K562 (cell line): ENCODE data around the gene PNMA8A. TPM values are rescaled to one million over a fixed set of nuclear protein-coding genes. Genes with fewer than 3 reads are reported as not detected.

Experiments
- ATAC-seq: fragments of 200-7000 bp; cut with Tn5 transposase; 3 replicates; pipeline ENCODE4 v1.9.1; 2020; ENCODE audit warnings: moderate library complexity
- BruUV-seq: library from RNA; stranded (reverse); fragments of 400-500 nt; replicated peaks from 2 replicates; lab custom pipeline; 2021; lab: Mats Ljungman, UMichigan
- CTCF ChIA-PET: fragments of 300-600 bp; formaldehyde crosslinking; extraction: SDS; loops from one replicate; lab custom pipeline; 2021; ENCODE audit warnings: low intra/inter-chr PET ratio; lab: Yijun Ruan, JAX
- POLR2A ChIA-PET: fragments of 300-600, 350-650 bp; sonication (Branson Sonifier 250); formaldehyde crosslinking; extraction: SDS; loops from one replicate; lab custom pipeline; 2021; ENCODE audit warnings: antibody characterized with exemption, inconsistent platforms; lab: Yijun Ruan, JAX
- DNase-seq, 4 experiments: peaks; one replicate each; pipeline versions ENCODE4 v3.0.0 to v3.0.0-alpha.2; 2011 to 2018; ENCODE audit warnings: low spot score in 3 of 4, mixed read lengths in 3 of 4; ENCODE audit errors: extremely low read depth in 1 of 4
- FAIRE-seq: peaks from 2 replicates; lab custom pipeline; 2011; peaks lifted over from hg19 to GRCh38; lab: Jason Lieb, UNC
- H2AFZ ChIP-seq: 2 replicates; pipeline ENCODE4 v1.6.0; 2011; ENCODE audit warnings: low read depth, low read length, control low read depth, inconsistent platforms
- H3K27ac ChIP-seq: fragments of 200-600 bp; 3 replicates; pipeline ENCODE4 v1.8.0; 2011; ENCODE audit warnings: low read depth, mild to moderate bottlenecking, control low read depth, inconsistent platforms, low read length, moderate library complexity, mixed read lengths; ENCODE audit errors: extremely low read depth
- H3K27me3 ChIP-seq, 2 experiments: fragments of 300-600 bp in 1 of 2; 2 replicates in 1 of 2; 3 replicates in 1 of 2; pipeline versions ENCODE4 v1.6.0 to v1.8.0; 2011; ENCODE audit warnings: inconsistent platforms in 2 of 2, low read length in 2 of 2, mild to moderate bottlenecking in 1 of 2, mixed read lengths in 1 of 2, moderate library complexity in 1 of 2; ENCODE audit not compliant: control insufficient read depth in 2 of 2, insufficient read depth in 2 of 2
- H3K36me3 ChIP-seq: fragments of 300-600 bp; 3 replicates; pipeline ENCODE4 v1.8.0; 2011; ENCODE audit warnings: mild to moderate bottlenecking, low read length, inconsistent platforms; ENCODE audit not compliant: control insufficient read depth, insufficient read depth
- H3K4me1 ChIP-seq, 2 experiments: fragments of 200-600 bp in 1 of 2; replicated peaks in 1 of 2; 2 replicates in 1 of 2; 3 replicates in 1 of 2; pipeline versions ENCODE4 v1.5.1 to v1.8.0; 2011; ENCODE audit warnings: inconsistent platforms in 2 of 2, low read length in 2 of 2, mild to moderate bottlenecking in 1 of 2, mixed read lengths in 1 of 2, moderate library complexity in 1 of 2; ENCODE audit not compliant: control insufficient read depth in 2 of 2, insufficient read depth in 2 of 2
- H3K4me2 ChIP-seq: 2 replicates; pipeline ENCODE4 v1.6.1; 2011; ENCODE audit warnings: low read length, control low read depth, inconsistent platforms, mixed read lengths; ENCODE audit not compliant: insufficient read depth
- H3K4me3 ChIP-seq: fragments of 200-600 bp; sonication (generic), shearing (Covaris generic); 2 replicates; pipeline ENCODE4 v1.5.1; 2016; ENCODE audit warnings: control low read depth, inconsistent platforms
- H3K79me2 ChIP-seq: fragments of 200-600 bp; 3 replicates; pipeline ENCODE4 v1.8.0; 2011; ENCODE audit warnings: low read length, inconsistent platforms; ENCODE audit not compliant: control insufficient read depth, insufficient read depth
- H3K9ac ChIP-seq, 2 experiments: 2 replicates each; pipeline versions ENCODE4 v1.6.0 to v1.6.1; 2011; ENCODE audit warnings: low read depth in 2 of 2, low read length in 2 of 2, control low read depth in 1 of 2, inconsistent platforms in 1 of 2, mild to moderate bottlenecking in 1 of 2, mixed read lengths in 1 of 2; ENCODE audit not compliant: insufficient read depth in 1 of 2
- H3K9me1 ChIP-seq: one replicate; pipeline ENCODE4 v1.6.0; 2011; ENCODE audit warnings: inconsistent platforms, mild to moderate bottlenecking, low read length, moderate library complexity; ENCODE audit not compliant: control insufficient read depth, insufficient read depth
- H3K9me3 ChIP-seq: replicated peaks from 2 replicates; pipeline ENCODE4 v1.5.1; 2011; ENCODE audit warnings: low read depth, low read length, inconsistent platforms; ENCODE audit not compliant: control insufficient read depth, insufficient read depth
- H4K20me1 ChIP-seq: replicated peaks from 2 replicates; pipeline ENCODE4 v1.6.1; 2011; ENCODE audit warnings: low read length, inconsistent platforms, mixed read lengths; ENCODE audit not compliant: control insufficient read depth, insufficient read depth
- FOSL1 ChIP-seq: fragments of 200-800 bp; sonication (Bioruptor generic); conservative IDR thresholded peaks from 2 replicates; pipeline ENCODE4 v1.6.1; 2016; ENCODE audit warnings: missing genetic modification characterization, missing compliant biosample characterization
- POLR3G ChIP-seq: IDR thresholded peaks from 2 replicates; pipeline ENCODE4 v1.6.1; 2011; ENCODE audit not compliant: insufficient read length, insufficient replicate concordance; ENCODE audit errors: extremely low read depth
- WGBS: fragments of 100-300 bp; shearing (Covaris generic); methylation state at CpG from one replicate; pipeline ENCODE4 v1.1.6; 2016; ENCODE audit warnings: low coverage, mixed read lengths; ENCODE audit not compliant: insufficient coverage; ENCODE audit errors: missing lambda C conversion rate; 5-methylcytosine and 5-hydroxymethylcytosine counted together
- in situ Hi-C: fragments of 300-500 bp; cut with MboI; formaldehyde crosslinking; loops from 4 replicates; pipeline ENCODE4 v1.15.0; 2018; ENCODE audit warnings: inconsistent platforms, mixed read lengths
- intact Hi-C: fragments of 100-400 bp; cut with micrococcal nuclease; formaldehyde crosslinking; loops from 2 replicates; pipeline ENCODE4 v1.14.2; 2022
- polyA plus RNA-seq, 8 experiments: library from polyadenylated mRNA; depleted of rRNA in 4 of 8; stranded (reverse) in 5 of 8; unstranded in 3 of 8; fragments of >200 nt; fragmentation: Nextera tagmentation in 2 of 8; fragmentation: Illumina TruSeq in 1 of 8; extraction: Ambion mirVana in 2 of 8; extraction: Trizol in 1 of 8; gene quantifications; 2 replicates each; pipeline versions ENCODE4 v1.2.1 to v1.2.3, GENCODE V29; 2011 to 2014; ENCODE audit warnings: inconsistent platforms in 1 of 8, missing spikeins in 1 of 8
- total RNA-seq, 7 experiments: library from RNA; depleted of rRNA in 6 of 7; stranded (reverse); fragments of >200 nt in 6 of 7; fragmentation: Illumina TruSeq in 2 of 7; extraction: Trizol in 2 of 7; gene quantifications; 2 replicates each; pipeline versions ENCODE4 v1.2.1 to v1.2.3, GENCODE V29; 2011 to 2021; ENCODE audit warnings: low replicate concordance in 1 of 7

Gene PNMA8A
- total and polyA plus RNA-seq, 9 of the 15 experiments (the other 6 are each of a cell fraction or from before 2014, with no cell fraction given): 6.6 to 23.8 (median 14.9) TPM

DNA sequence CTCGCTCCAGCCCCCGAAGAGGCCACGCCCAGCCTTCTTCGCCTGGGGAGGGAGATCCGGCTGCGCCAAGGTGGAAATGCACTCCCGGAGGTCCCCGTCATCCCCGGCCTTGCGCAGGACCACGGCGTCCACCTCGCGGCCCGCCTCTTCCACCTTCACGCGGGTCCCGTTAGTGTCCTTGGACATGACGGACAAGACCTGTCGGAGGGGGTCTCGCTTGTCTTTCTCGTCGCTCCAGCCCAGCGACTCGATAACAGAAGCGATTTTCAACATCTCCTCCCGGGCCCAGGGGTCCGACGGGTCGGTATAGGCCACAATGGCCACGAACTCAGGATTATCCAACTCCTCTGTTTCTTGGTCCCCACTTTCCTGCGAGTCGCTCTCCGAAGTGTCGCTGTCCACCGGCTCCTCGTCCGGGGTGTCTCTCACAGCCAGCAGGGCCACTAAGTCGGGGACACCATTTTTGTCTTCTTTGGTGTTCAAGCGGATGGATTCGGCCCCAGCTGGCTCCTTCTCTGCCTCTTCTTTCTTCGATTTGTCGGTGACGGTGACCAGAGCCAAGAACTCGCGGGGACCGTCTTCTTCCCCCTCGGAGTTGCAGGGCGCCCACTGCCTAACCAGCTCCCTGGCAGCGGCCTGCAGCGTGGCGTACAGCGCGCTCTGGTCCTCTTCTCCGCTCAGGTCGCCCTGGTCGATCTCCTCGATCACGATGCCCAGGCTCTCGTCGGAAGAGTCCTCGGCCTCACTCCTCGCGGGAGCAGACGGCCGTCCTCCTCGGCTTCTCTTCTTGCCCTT, 23.0 kb upstream of the PNMA8A start:
- Histone ChIP-seq H3K9ac (no peak overlapping the region), H3K9me1 (no peaks in the 10 kb centered on the region), H4K20me1 (peaks cover 6% of the 10 kb centered on the region), H3K4me3 (no peak overlapping the region), H3K79me2 (no peaks in the 10 kb centered on the region), H3K36me3 (no peaks in the 10 kb centered on the region), H3K9me3 (no peaks in the 10 kb centered on the region; the same call in 1 of the 2 replicates), H3K27me3 (peaks cover 59 to 84% of the 10 kb centered on the region in 2 experiments), H3K27ac (no peak overlapping the region), H3K4me2 (no peak overlapping the region), H3K4me1 (peaks cover 0 to 37% of the 10 kb centered on the region in 2 experiments; a peak in 3 of 5 replicates), H2AFZ (no peak overlapping the region)
- no peak for ATAC-seq
- no peak for FAIRE-seq
- BruUV-seq: no TSS peak
- TF ChIP-seq FOSL1 (no peak), POLR3G (no peak)
- WGBS: 18% methylated on average over 38 of the region's 67 CpGs
- ChIA-PET POLR2A (interaction anchor here (0.7 to 0.9 kb wide), 2 partner anchors 14 to 119 kb away, joined by 3 read pairs; no protein-coding TSS in a partner anchor), CTCF (interaction anchor here (0.6 kb wide), 1 partner anchor 431 kb away, joined by 4 read pairs; no protein-coding TSS in a partner anchor)
- DNase-seq: no peak
- intact Hi-C loops: no loop called here
- in situ Hi-C loops: no loop called here
